ENCODE results near the gene MOB3B.

DNA sequence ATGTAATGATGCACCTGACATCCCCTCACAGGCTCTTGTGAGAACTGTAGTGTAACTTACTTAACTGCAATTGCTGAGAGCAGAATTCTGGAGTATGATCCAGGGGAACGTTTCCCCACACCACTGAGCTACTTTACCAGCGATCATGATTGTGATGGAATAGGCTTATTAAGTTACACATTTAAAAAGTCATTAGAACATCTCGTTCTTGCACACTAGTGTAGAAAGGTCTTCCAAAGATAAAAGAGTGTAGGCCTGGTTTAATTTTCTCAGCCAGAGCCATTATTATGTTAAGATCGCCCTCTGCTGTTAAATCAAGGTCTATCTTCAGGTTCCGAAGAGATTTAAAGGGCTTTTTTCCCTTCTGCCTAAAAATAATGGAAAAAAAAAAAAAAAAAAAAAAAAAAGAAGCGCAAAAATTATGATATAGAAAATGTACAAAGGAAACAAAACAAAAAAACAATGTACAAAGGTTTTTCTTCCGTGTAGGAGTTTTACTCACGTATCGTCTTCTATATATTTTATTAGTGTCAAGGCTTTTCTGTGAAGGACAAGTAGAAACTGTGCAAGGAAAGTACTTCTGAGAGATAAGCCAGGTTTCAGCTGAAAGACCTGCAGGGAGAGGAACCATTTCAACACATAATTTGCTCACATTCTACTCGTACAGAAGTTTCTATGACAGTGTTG is 18.6 kb upstream of the MOB3B start:
- TF ChIP-seq, protein P1, sequence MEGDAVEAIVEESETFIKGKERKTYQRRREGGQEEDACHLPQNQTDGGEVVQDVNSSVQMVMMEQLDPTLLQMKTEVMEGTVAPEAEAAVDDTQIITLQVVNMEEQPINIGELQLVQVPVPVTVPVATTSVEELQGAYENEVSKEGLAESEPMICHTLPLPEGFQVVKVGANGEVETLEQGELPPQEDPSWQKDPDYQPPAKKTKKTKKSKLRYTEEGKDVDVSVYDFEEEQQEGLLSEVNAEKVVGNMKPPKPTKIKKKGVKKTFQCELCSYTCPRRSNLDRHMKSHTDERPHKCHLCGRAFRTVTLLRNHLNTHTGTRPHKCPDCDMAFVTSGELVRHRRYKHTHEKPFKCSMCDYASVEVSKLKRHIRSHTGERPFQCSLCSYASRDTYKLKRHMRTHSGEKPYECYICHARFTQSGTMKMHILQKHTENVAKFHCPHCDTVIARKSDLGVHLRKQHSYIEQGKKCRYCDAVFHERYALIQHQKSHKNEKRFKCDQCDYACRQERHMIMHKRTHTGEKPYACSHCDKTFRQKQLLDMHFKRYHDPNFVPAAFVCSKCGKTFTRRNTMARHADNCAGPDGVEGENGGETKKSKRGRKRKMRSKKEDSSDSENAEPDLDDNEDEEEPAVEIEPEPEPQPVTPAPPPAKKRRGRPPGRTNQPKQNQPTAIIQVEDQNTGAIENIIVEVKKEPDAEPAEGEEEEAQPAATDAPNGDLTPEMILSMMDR (CRISPR knock-in tag; IDR thresholded peaks at IDR 0.05) = peak; percentile 56
- TF ChIP-seq KAT2B (IDR thresholded peaks at IDR 0.05; ENCODE audit: borderline replicate concordance, low read depth, low read length) (no peak), EZH2 (conservative IDR thresholded peaks at IDR 0.05; ENCODE audit: low read depth, low read length) (no peak), POLR2AphosphoS5 (IDR thresholded peaks at IDR 0.05; ENCODE audit: low read depth, low read length) (no peak), ZNF547 (CRISPR knock-in tag; IDR thresholded peaks at IDR 0.05) (no peak), ZNF274 (CRISPR knock-in tag; IDR thresholded peaks at IDR 0.05) (no peak)

Data from HepG2 (cell line).